IgD-negative memory B cell (primary cell): ENCODE results near the gene IL20RB. TPM values are rescaled to one million over a fixed set of nuclear protein-coding genes. Genes with fewer than 3 reads are reported as not detected.
"Not testable (repeated sequence)": the region's sequence is repeated elsewhere in the genome, so short reads cannot be mapped to it uniquely, and the experiment has no call there.

Source experiments
- H3K27ac Mint-ChIP-seq, 3 donors: one replicate each; pipeline ENCODE4 v1.8.0; 2020 to 2022; ENCODE audit warnings: mild to moderate bottlenecking in 3 of 3, mixed read lengths in 3 of 3, moderate library complexity in 1 of 3
- H3K27me3 Mint-ChIP-seq: one replicate; pipeline ENCODE4 v1.8.0; 2021; ENCODE audit warnings: mixed read lengths
- H3K36me3 Mint-ChIP-seq: one replicate; pipeline ENCODE4 v1.8.0; 2020; ENCODE audit warnings: mild to moderate bottlenecking, mixed read lengths
- H3K4me1 Mint-ChIP-seq, 3 donors: one replicate each; pipeline ENCODE4 v1.8.0; 2020 to 2022; ENCODE audit warnings: mixed read lengths in 3 of 3, mild to moderate bottlenecking in 1 of 3
- H3K4me3 Mint-ChIP-seq, 4 donors: one replicate each; pipeline ENCODE4 v1.8.0; 2020 to 2022; ENCODE audit warnings: mild to moderate bottlenecking in 4 of 4, mixed read lengths in 4 of 4, moderate library complexity in 3 of 4
- H3K9me3 Mint-ChIP-seq, 3 donors: one replicate each; pipeline ENCODE4 v1.8.0; 2020 to 2021; ENCODE audit warnings: mixed read lengths in 3 of 3, mild to moderate bottlenecking in 1 of 3
- polyA plus RNA-seq: library from polyadenylated mRNA; unstranded; fragments of 300-500 nt; fragmentation: Illumina TruSeq; gene quantifications from one replicate; pipeline ENCODE4 v1.2.3, GENCODE V29; 2021

IL20RB gene
- polyA plus RNA-seq, 1 donor from 2014 or later: not detected

GRCh38 chr3:136987398-136987980 is 29.7 kb downstream of the IL20RB start:
- not testable (repeated sequence) for H3K4me3 Mint-ChIP-seq, H3K27me3 Mint-ChIP-seq, H3K4me1 Mint-ChIP-seq, H3K36me3 Mint-ChIP-seq, H3K9me3 Mint-ChIP-seq, H3K27ac Mint-ChIP-seq

GRCh38 chr3:136988651-136989050 is 30.9 kb downstream of the IL20RB start:
- Mint-ChIP-seq H3K36me3 (no peaks in the 10 kb centered on the region), H3K4me1 (no peaks in the 10 kb centered on the region), H3K4me3 (no peak overlapping the region), H3K27me3 (no peaks in the 10 kb centered on the region), H3K27ac (no peak overlapping the region), H3K9me3 (no peaks in the 10 kb centered on the region)

- no peak overlapping the region for H3K4me3 Mint-ChIP-seq
- H3K36me3 Mint-ChIP-seq: no peaks in the 10 kb centered on the region
- H3K27ac Mint-ChIP-seq: peak overlapping the region in 1 of 3 donors; percentile 54
- H3K4me1 Mint-ChIP-seq: no peaks in the 10 kb centered on the region
- no peaks in the 10 kb centered on the region for H3K9me3 Mint-ChIP-seq
- no peaks in the 10 kb centered on the region for H3K27me3 Mint-ChIP-seq
Observed at GRCh38 chr3:136989781-136990524, 32.2 kb downstream of the IL20RB start.

- Mint-ChIP-seq H3K4me3 (no peak overlapping the region), H3K27ac (peak overlapping the region in 1 of 3 donors; percentile 54), H3K9me3 (no peaks in the 10 kb centered on the region), H3K36me3 (no peaks in the 10 kb centered on the region), H3K4me1 (no peaks in the 10 kb centered on the region), H3K27me3 (no peaks in the 10 kb centered on the region)
Observed at GRCh38 chr3:136990826-136991225, 33.0 kb downstream of the IL20RB start.

- H3K27me3 Mint-ChIP-seq: no peaks in the 10 kb centered on the region
Observed at GRCh38 chr3:136992115-136992514, 34.3 kb downstream of the IL20RB start.

GRCh38 chr3:136994772-136995516 is 37.2 kb downstream of the IL20RB start:
- H3K9me3 Mint-ChIP-seq: no peaks in the 10 kb centered on the region
- no peak overlapping the region for H3K4me3 Mint-ChIP-seq

More at GRCh38 chr3:136992115-136992514, 34.3 kb downstream of the IL20RB start:
- no peak overlapping the region for H3K4me3 Mint-ChIP-seq
- H3K27ac Mint-ChIP-seq: no peak overlapping the region
- H3K9me3 Mint-ChIP-seq: no peaks in the 10 kb centered on the region
- H3K4me1 Mint-ChIP-seq: no peaks in the 10 kb centered on the region
- no peaks in the 10 kb centered on the region for H3K36me3 Mint-ChIP-seq

GRCh38 chr3:136995652-136996051 is 37.9 kb downstream of the IL20RB start:
- H3K27ac Mint-ChIP-seq: no peak overlapping the region
- no peak overlapping the region for H3K4me3 Mint-ChIP-seq

More at GRCh38 chr3:136994772-136995516, 37.2 kb downstream of the IL20RB start:
- no peak overlapping the region for H3K27ac Mint-ChIP-seq
- H3K4me1 Mint-ChIP-seq: no peaks in the 10 kb centered on the region
- no peaks in the 10 kb centered on the region for H3K36me3 Mint-ChIP-seq
- no peaks in the 10 kb centered on the region for H3K27me3 Mint-ChIP-seq

GRCh38 chr3:137000039-137000438 is 42.3 kb downstream of the IL20RB start:
- Mint-ChIP-seq H3K36me3 (peaks cover 1% of the 10 kb centered on the region), H3K4me1 (peaks cover 3 to 7% (median 3%) of the 10 kb centered on the region in 3 donors), H3K4me3 (no peak overlapping the region), H3K27ac (no peak overlapping the region), H3K9me3 (peaks cover 0 to 2% (median 0%) of the 10 kb centered on the region in 3 donors), H3K27me3 (no peaks in the 10 kb centered on the region)

More at GRCh38 chr3:136995652-136996051, 37.9 kb downstream of the IL20RB start:
- Mint-ChIP-seq H3K36me3 (no peaks in the 10 kb centered on the region), H3K9me3 (peaks cover 0 to under 1% (median 0%) of the 10 kb centered on the region in 3 donors), H3K4me1 (no peaks in the 10 kb centered on the region), H3K27me3 (no peaks in the 10 kb centered on the region)

GRCh38 chr3:137007376-137007775 is 49.6 kb downstream of the IL20RB start:
- H3K27ac Mint-ChIP-seq, H3K27me3 Mint-ChIP-seq, H3K4me3 Mint-ChIP-seq, H3K9me3 Mint-ChIP-seq, H3K36me3 Mint-ChIP-seq, H3K4me1 Mint-ChIP-seq: not testable (repeated sequence)

- Mint-ChIP-seq H3K4me3 (no peak overlapping the region), H3K27ac (no peak overlapping the region), H3K36me3 (peaks cover 1% of the 10 kb centered on the region), H3K27me3 (no peaks in the 10 kb centered on the region), H3K4me1 (peaks cover 3 to 7% (median 3%) of the 10 kb centered on the region in 3 donors), H3K9me3 (no peaks in the 10 kb centered on the region)
Observed at GRCh38 chr3:137008131-137008530, 50.3 kb downstream of the IL20RB start.

GRCh38 chr3:137008976-137009375 is 51.2 kb downstream of the IL20RB start:
- H3K4me3 Mint-ChIP-seq: no peak overlapping the region
- peaks cover 3 to 4% (median 3%) of the 10 kb centered on the region in 3 donors for H3K4me1 Mint-ChIP-seq
- H3K27ac Mint-ChIP-seq: no peak overlapping the region
- H3K9me3 Mint-ChIP-seq: no peaks in the 10 kb centered on the region
- H3K27me3 Mint-ChIP-seq: peaks cover 2% of the 10 kb centered on the region
- no peaks in the 10 kb centered on the region for H3K36me3 Mint-ChIP-seq

- no peak overlapping the region for H3K4me3 Mint-ChIP-seq
- H3K9me3 Mint-ChIP-seq: no peaks in the 10 kb centered on the region
- H3K27me3 Mint-ChIP-seq: peaks cover 2% of the 10 kb centered on the region
- H3K4me1 Mint-ChIP-seq: peaks cover 5 to 7% (median 6%) of the 10 kb centered on the region in 3 donors
- no peaks in the 10 kb centered on the region for H3K36me3 Mint-ChIP-seq
- peak overlapping the region in 1 of 3 donors; percentile 22 for H3K27ac Mint-ChIP-seq
Observed at GRCh38 chr3:137010137-137010536, 52.4 kb downstream of the IL20RB start.

GRCh38 chr3:137011153-137011552 is 53.4 kb downstream of the IL20RB start:
- H3K4me1 Mint-ChIP-seq: peaks cover 5 to 7% (median 6%) of the 10 kb centered on the region in 3 donors
- H3K4me3 Mint-ChIP-seq: no peak overlapping the region
- H3K9me3 Mint-ChIP-seq: no peaks in the 10 kb centered on the region
- no peaks in the 10 kb centered on the region for H3K36me3 Mint-ChIP-seq
- peaks cover 2% of the 10 kb centered on the region for H3K27me3 Mint-ChIP-seq
- no peak overlapping the region for H3K27ac Mint-ChIP-seq

GRCh38 chr3:137012097-137012501 is 54.3 kb downstream of the IL20RB start:
- Mint-ChIP-seq H3K36me3 (no peaks in the 10 kb centered on the region), H3K9me3 (no peaks in the 10 kb centered on the region)

More at GRCh38 chr3:137012097-137012501, 54.3 kb downstream of the IL20RB start:
- peaks cover 2% of the 10 kb centered on the region for H3K27me3 Mint-ChIP-seq
- H3K4me3 Mint-ChIP-seq: no peak overlapping the region
- H3K27ac Mint-ChIP-seq: peak overlapping the region in 1 of 3 donors; percentile 58
- peaks cover 5 to 7% (median 6%) of the 10 kb centered on the region in 3 donors for H3K4me1 Mint-ChIP-seq
